ENCODE results near the gene ADPRHL1. TPM values are rescaled to one million over a fixed set of nuclear protein-coding genes. Genes with fewer than 3 reads are reported as not detected.

The ADPRHL1 gene
- total RNA-seq, 6 experiments from 2014 or later, result 1.0 to 2.0 (median 1.5) TPM

DNA sequence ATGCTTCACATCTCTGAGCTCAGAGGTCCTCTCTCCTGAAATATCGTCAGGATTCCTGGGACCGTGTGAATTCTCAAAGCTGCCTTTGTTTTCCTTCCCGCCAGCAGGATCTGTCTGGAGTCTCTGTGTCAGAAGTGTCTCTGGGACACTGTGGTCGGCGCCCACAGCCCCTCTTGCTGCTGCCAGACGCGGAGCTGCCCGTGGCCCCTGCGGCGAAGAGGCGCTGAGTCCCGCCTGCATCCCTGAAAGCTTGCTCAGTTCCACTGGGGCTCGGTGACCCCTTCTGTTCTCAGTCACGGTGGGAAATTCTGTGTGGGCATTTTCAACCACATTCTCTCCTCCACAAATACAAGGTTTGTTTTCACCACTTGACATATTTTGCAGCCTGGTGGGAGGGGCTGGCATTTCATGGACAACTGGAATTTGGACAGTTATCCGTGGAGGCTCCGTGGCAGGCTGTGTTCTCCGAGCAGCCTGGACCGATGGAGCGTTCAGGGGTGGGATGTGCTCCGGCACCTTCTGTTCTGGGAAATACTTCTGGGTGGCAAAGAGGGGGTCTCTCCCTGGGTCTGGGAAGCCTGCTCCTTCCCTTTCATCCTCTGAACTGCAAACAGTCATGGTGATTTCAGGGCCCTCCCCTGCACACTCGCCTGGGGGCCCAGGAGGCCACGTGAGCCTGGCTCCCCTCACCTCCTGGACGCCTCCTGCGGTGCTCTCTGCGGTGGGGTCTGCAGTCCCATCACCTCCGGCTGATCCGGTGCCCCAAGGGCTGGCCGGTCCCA lies 46.8 kb downstream of the ADPRHL1 start:
- Mint-ChIP-seq H3K36me3 (ENCODE audit: low read depth) (no peaks in the 10 kb centered on the region), H3K27ac (no peak overlapping the region)

DNA sequence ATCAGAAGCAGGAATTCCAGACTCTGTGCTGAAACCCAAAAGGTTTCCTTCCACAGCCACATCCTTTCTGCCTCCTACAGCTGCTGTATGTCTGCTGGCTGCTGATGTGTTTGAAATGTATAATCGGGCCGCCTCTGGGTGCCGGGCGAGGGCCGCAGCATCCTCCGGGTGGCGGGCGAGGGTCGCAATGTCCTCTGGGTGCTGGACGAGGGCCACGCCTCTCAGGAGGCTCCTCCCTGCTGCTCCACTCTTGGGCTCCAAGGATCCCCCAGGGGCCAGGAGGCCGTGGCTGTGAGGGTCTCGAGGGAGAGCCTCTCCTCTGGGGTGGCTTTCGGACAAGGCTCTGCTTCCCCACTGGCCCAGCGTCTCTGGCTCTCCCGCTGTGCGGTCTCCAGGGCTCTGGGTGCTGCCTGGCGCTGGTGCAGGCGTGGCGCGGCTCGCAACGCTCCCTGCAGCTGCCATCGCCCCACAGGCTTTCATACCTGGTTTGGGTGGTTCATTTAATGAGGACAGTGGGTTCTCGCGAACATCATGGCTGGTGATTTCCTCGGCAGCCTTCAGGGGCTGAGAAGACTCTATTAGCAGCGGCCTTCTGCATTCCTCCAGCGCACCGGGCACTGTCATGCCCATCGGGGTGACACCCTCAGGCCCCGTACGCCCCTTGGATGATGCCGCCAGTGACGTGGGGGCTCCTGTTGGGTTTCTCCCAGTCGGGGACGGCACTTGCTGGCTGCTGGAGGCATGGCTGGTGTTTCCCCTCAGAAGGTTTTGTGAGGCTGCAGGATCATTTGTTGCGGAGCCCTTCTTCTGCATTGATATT lies 47.6 kb downstream of the ADPRHL1 start:
- no peak for TF ChIP-seq CTCF (IDR thresholded peaks at IDR 0.05)
- no peak overlapping the region for H3K27ac Mint-ChIP-seq
- H3K36me3 Mint-ChIP-seq (ENCODE audit: low read depth), result no peaks in the 10 kb centered on the region
- peaks cover 21% of the 10 kb centered on the region for H3K4me1 Mint-ChIP-seq (ENCODE audit: low read depth)
- H3K4me3 Mint-ChIP-seq, result no peak overlapping the region
- H3K27me3 Mint-ChIP-seq (ENCODE audit: insufficient read depth), result peaks cover 6% of the 10 kb centered on the region
- DNase-seq, result no peak
- no peaks in the 10 kb centered on the region for H3K9me3 Mint-ChIP-seq

More for the DNA sequence above, 46.8 kb downstream of the ADPRHL1 start:
- TF ChIP-seq CTCF (IDR thresholded peaks at IDR 0.05), result no peak
- peaks cover 8% of the 10 kb centered on the region for H3K27me3 Mint-ChIP-seq (ENCODE audit: insufficient read depth)
- DNase-seq, result no peak
- no peak overlapping the region for H3K4me3 Mint-ChIP-seq
- peaks cover 25% of the 10 kb centered on the region for H3K4me1 Mint-ChIP-seq (ENCODE audit: low read depth)
- H3K9me3 Mint-ChIP-seq, result no peaks in the 10 kb centered on the region

DNA sequence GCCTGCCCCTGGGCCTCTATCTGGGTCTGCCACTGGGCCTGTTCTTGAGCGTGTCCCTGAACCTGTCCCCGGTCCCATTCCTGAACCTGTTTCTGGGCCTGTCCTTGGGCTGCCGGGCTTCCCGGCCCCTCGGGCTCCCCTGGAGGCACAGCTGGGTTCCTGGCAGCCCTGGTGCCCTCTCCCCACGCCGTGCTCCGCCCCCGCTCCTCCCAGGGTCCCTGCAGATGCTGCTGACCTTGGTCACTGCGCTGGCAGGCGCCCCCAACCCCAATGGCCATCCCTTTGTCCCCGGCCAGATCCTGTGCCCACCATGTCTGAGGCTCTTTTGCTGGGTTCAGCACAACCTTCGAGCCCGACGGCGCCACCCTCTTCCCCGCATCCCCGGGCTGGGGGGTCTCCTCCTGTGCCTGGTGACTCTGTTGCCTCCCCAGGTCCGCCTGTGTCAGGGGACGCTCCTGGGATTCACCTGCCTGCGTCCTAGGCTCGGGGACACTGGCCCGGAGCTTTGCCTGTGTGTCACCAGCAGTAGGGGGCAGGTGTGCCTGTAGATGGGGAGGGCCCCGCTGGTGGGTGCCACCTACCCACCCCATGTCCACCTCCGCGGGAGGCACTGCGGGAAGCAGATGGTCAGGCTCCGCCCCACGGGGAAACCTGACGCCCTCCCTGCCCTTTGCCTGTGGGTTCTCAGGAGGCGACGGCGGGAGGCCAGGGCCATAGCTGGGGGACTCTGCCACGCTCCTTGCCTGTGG lies 48.4 kb downstream of the ADPRHL1 start:
- Mint-ChIP-seq H3K4me3 (no peak overlapping the region), H3K4me1 (ENCODE audit: low read depth) (peaks cover 21% of the 10 kb centered on the region), H3K27me3 (ENCODE audit: insufficient read depth) (peaks cover 6% of the 10 kb centered on the region), H3K9me3 (no peaks in the 10 kb centered on the region), H3K36me3 (ENCODE audit: low read depth) (no peaks in the 10 kb centered on the region), H3K27ac (no peak overlapping the region)
- no peak for DNase-seq
- TF ChIP-seq CTCF (IDR thresholded peaks at IDR 0.05), result no peak

- Mint-ChIP-seq H3K27ac (no peak overlapping the region), H3K4me1 (ENCODE audit: low read depth) (peaks cover 21% of the 10 kb centered on the region), H3K27me3 (ENCODE audit: insufficient read depth) (peaks cover 6% of the 10 kb centered on the region), H3K36me3 (ENCODE audit: low read depth) (no peaks in the 10 kb centered on the region), H3K4me3 (no peak overlapping the region), H3K9me3 (no peaks in the 10 kb centered on the region)
- no peak for TF ChIP-seq CTCF (IDR thresholded peaks at IDR 0.05)
- no peak for DNase-seq
Measured at GRCh38 chr13:113404366-113404722, 48.9 kb downstream of the ADPRHL1 start.

GRCh38 chr13:113403255-113404104 lies 49.8 kb downstream of the ADPRHL1 start:
- H3K27me3 Mint-ChIP-seq (ENCODE audit: insufficient read depth), result peaks cover 6% of the 10 kb centered on the region
- no peak for DNase-seq
- H3K27ac Mint-ChIP-seq, result no peak overlapping the region
- no peaks in the 10 kb centered on the region for H3K36me3 Mint-ChIP-seq (ENCODE audit: low read depth)
- H3K4me1 Mint-ChIP-seq (ENCODE audit: low read depth), result peaks cover 22% of the 10 kb centered on the region
- H3K9me3 Mint-ChIP-seq, result no peaks in the 10 kb centered on the region
- TF ChIP-seq CTCF (IDR thresholded peaks at IDR 0.05), result no peak
- H3K4me3 Mint-ChIP-seq, result no peak overlapping the region

Measured in HFFc6 (cell line).